Sigmoid colon (tissue), 7 donors: ENCODE results near the gene SMCHD1. TPM values are rescaled to one million over a fixed set of nuclear protein-coding genes. Genes with fewer than 3 reads are reported as not detected.

Experiments used
- DNase-seq: peaks from one replicate; pipeline ENCODE4 v3.0.0-alpha.2; 2019
- H3K27ac ChIP-seq, 4 donors: fragments of 200-600 bp; sonication (generic); one replicate each; pipeline ENCODE4 v1.5.1; 2016 to 2019; ENCODE audit warnings: mild to moderate bottlenecking in 1 of 4
- H3K27me3 ChIP-seq, 3 donors: fragments of 200-600 bp; sonication (generic); one replicate each; pipeline ENCODE4 v1.5.1; 2019; ENCODE audit warnings: mild to moderate bottlenecking in 1 of 3
- H3K36me3 ChIP-seq, 4 donors: fragments of 200-600 bp; sonication (generic); one replicate each; pipeline ENCODE4 v1.5.1; 2016 to 2019
- H3K4me1 ChIP-seq, 4 donors: fragments of 200-600 bp; sonication (generic); one replicate each; pipeline ENCODE4 v1.5.1; 2017 to 2019
- H3K4me3 ChIP-seq, 4 donors: fragments of 200-600 bp; sonication (generic); one replicate each; pipeline ENCODE4 v1.5.1; 2017 to 2019; ENCODE audit warnings: mild to moderate bottlenecking in 2 of 4, moderate library complexity in 1 of 4
- H3K9me3 ChIP-seq, 4 donors: fragments of 200-600 bp in 3 of 4; sonication (generic) in 3 of 4; one replicate each; pipeline versions ENCODE4 v1.5.1 to v1.6.1; 2013 to 2019
- EP300 ChIP-seq, 4 donors: sonication (generic); formaldehyde crosslinking; IDR thresholded peaks; one replicate each; pipeline ENCODE4 v1.6.1; 2017; ENCODE audit warnings: antibody characterized with exemption in 4 of 4
- POLR2A ChIP-seq, 2 donors: fragments of 450-650 bp; IDR thresholded peaks; one replicate each; pipeline ENCODE4 v1.6.1; 2016; ENCODE audit warnings: antibody characterized with exemption in 2 of 2, mild to moderate bottlenecking in 2 of 2, moderate library complexity in 2 of 2
- POLR2AphosphoS5 ChIP-seq, 4 donors: sonication (generic); formaldehyde crosslinking; IDR thresholded peaks; one replicate each; pipeline ENCODE4 v1.6.1; 2017; ENCODE audit warnings: antibody characterized with exemption in 4 of 4
- WGBS, 2 donors: extraction: QIAGEN DNeasy Blood & Tissue Kit; methylation state at CpG; one replicate each; pipeline ENCODE4 v1.1.7; 2013; 5-methylcytosine and 5-hydroxymethylcytosine counted together
- intact Hi-C: fragments of 100-400 bp; cut with DNase I; formaldehyde crosslinking; loops from one replicate; pipeline ENCODE4 v1.15.1; 2023
- polyA plus RNA-seq, 3 donors: library from polyadenylated mRNA; stranded (reverse); fragments of 200-250 nt; gene quantifications; one replicate each; pipeline ENCODE4 v1.2.3, GENCODE V29; 2013
- total RNA-seq, 4 donors: library from RNA; depleted of rRNA; stranded (reverse); fragments of >200 nt; gene quantifications; one replicate each; pipeline ENCODE4 v1.1.0, GENCODE V29; 2016
- TF ChIP-seq, protein P1 (sequence below), 4 experiments: fragments of 450-650 bp in 3 of 4; fragments of 200-600 bp in 1 of 4; IDR thresholded peaks; one replicate each; pipeline ENCODE4 v1.5.1; 2016 to 2019; ENCODE audit warnings: antibody characterized with exemption in 4 of 4, mild to moderate bottlenecking in 3 of 4, moderate library complexity in 2 of 4
- donor health status: healthy with polysubstance abuse.
- donor health status: Bipolar disorder and iron deficiency.
- donor health status: healthy.

Gene SMCHD1
- total and polyA plus RNA-seq, 7 donors = 14.8 to 101 (median 69.9) TPM

GRCh38 chr18:2644535-2644934 is 11.0 kb upstream of the SMCHD1 start:
- Histone ChIP-seq H3K4me1 (no peaks in the 10 kb centered on the region), H3K9me3 (no peaks in the 10 kb centered on the region), H3K27me3 (no peaks in the 10 kb centered on the region), H3K27ac (no peak overlapping the region), H3K36me3 (no peaks in the 10 kb centered on the region), H3K4me3 (no peak overlapping the region)
- WGBS, 2 donors = 76 to 91% methylated on average over 1 of the region's 1 CpG
- no peak for DNase-seq
- intact Hi-C loops = no loop called here
- TF ChIP-seq POLR2AphosphoS5 (IDR thresholded peaks at IDR 0.05) (no peak), POLR2A (IDR thresholded peaks at IDR 0.05) (no peak), EP300 (IDR thresholded peaks at IDR 0.05) (no peak)
- TF ChIP-seq, protein P1, sequence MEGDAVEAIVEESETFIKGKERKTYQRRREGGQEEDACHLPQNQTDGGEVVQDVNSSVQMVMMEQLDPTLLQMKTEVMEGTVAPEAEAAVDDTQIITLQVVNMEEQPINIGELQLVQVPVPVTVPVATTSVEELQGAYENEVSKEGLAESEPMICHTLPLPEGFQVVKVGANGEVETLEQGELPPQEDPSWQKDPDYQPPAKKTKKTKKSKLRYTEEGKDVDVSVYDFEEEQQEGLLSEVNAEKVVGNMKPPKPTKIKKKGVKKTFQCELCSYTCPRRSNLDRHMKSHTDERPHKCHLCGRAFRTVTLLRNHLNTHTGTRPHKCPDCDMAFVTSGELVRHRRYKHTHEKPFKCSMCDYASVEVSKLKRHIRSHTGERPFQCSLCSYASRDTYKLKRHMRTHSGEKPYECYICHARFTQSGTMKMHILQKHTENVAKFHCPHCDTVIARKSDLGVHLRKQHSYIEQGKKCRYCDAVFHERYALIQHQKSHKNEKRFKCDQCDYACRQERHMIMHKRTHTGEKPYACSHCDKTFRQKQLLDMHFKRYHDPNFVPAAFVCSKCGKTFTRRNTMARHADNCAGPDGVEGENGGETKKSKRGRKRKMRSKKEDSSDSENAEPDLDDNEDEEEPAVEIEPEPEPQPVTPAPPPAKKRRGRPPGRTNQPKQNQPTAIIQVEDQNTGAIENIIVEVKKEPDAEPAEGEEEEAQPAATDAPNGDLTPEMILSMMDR (IDR thresholded peaks at IDR 0.05) = no peak

GRCh38 chr18:2651981-2652380 is 3.5 kb upstream of the SMCHD1 start:
- WGBS, 2 donors = 63 to 87% methylated on average over 1 of the region's 1 CpG
- intact Hi-C loops = no loop called here
- Histone ChIP-seq H3K27ac (no peak overlapping the region), H3K9me3 (no peaks in the 10 kb centered on the region), H3K27me3 (no peaks in the 10 kb centered on the region), H3K36me3 (no peaks in the 10 kb centered on the region), H3K4me3 (no peak overlapping the region), H3K4me1 (peaks cover 0 to 8% (median under 1%) of the 10 kb centered on the region in 4 donors)
- TF ChIP-seq POLR2AphosphoS5 (IDR thresholded peaks at IDR 0.05) = no peak
- TF ChIP-seq POLR2A (IDR thresholded peaks at IDR 0.05) = no peak
- TF ChIP-seq, protein P1 (IDR thresholded peaks at IDR 0.05) = no peak
- TF ChIP-seq EP300 (IDR thresholded peaks at IDR 0.05) = no peak
- no peak for DNase-seq

DNA sequence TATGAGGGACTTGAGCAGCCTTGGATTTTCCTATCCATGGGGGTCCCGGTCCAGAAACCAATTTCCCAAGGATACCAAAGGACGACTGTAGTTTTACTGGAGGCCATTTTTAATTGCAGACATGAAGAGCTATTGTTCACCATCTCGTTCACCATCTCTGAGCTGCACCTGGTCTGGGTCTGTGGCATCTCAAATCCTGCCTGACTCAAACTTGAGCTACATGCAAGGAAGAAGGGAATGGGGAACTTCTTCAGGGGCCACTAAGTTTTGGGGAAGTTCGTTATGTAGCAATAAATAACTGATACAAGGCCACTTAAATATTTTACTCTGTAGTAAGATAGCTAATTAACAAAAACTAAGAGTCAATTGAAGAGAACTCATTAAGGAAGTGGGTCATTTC is 2.1 kb upstream of the SMCHD1 start:
- DNase-seq = no peak
- H3K9me3 ChIP-seq = no peaks in the 10 kb centered on the region
- H3K36me3 ChIP-seq = no peaks in the 10 kb centered on the region
- H3K4me1 ChIP-seq = peaks cover 0 to 22% (median 14%) of the 10 kb centered on the region in 4 donors
- TF ChIP-seq EP300 (IDR thresholded peaks at IDR 0.05) (no peak), POLR2AphosphoS5 (IDR thresholded peaks at IDR 0.05) (no peak), POLR2A (IDR thresholded peaks at IDR 0.05) (no peak)
- TF ChIP-seq, protein P1 (IDR thresholded peaks at IDR 0.05) = no peak
- H3K27me3 ChIP-seq = no peaks in the 10 kb centered on the region
- H3K4me3 ChIP-seq = no peak overlapping the region
- intact Hi-C loops = no loop called here
- no peak overlapping the region for H3K27ac ChIP-seq
- WGBS, 2 donors = 70 to 90% methylated on average over 4 of the region's 4 CpGs

DNA sequence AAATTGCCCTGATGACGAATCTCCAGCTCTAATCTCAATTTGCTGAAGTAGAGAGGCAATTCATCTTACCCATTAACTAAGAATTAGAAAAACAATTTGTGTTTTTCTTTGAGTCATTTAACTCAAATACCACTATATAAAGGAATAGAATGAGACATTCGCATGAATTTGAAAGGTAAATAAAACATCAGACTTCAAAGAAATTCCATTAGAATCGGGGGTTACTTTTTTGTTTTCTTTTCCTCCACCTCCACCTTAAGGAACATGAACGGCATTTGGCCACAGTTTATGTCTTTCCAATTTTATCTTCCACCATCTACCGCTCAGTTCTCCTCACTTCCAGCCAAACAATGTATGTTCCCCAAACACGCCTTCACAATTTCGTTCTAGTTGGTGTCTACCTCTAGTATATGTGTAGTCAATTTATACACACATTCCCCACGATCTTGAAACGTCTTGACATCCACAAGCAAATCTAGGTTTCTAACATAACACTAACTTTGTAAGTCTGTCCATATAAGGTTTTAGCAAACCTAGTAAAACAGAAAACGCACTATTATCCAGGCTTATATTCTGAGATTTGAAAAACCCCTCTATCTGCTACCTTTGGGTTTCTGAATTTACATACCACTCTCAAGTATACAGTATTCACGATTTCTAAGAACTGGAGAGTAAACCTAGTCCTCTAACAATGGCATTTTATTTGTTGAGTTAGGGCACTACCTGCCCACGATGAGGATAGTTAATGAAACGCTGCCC is 1.2 kb upstream of the SMCHD1 start:
- Histone ChIP-seq H3K27me3 (no peaks in the 10 kb centered on the region), H3K4me1 (peaks cover 0 to 31% (median 23%) of the 10 kb centered on the region in 4 donors), H3K9me3 (no peaks in the 10 kb centered on the region), H3K4me3 (peak overlapping the region; percentile 71 to 97 (median 94)), H3K36me3 (no peaks in the 10 kb centered on the region), H3K27ac (peak overlapping the region; percentile 95 to 99 (median 98))
- TF ChIP-seq EP300 (IDR thresholded peaks at IDR 0.05) = no peak
- no peak for TF ChIP-seq POLR2A (IDR thresholded peaks at IDR 0.05)
- TF ChIP-seq, protein P1 (IDR thresholded peaks at IDR 0.05) = no peak
- no peak for TF ChIP-seq POLR2AphosphoS5 (IDR thresholded peaks at IDR 0.05)
- intact Hi-C loops = no loop called here
- 32 to 52% methylated on average over 13 of the region's 13 CpGs for WGBS, 2 donors
- no peak for DNase-seq
